Gastroesophageal sphincter (tissue), 4 donors: ENCODE data around the gene OSBPL1A. TPM values are rescaled to one million over a fixed set of nuclear protein-coding genes. Genes with fewer than 3 reads are reported as not detected.

ENCODE experiments used
- ATAC-seq: fragments of 150-250 bp; one replicate; pipeline ENCODE4 v1.9.1; 2016; ENCODE audit warnings: mild to moderate bottlenecking, moderate library complexity
- H3K27ac ChIP-seq, 4 donors: fragments of 200-600 bp; sonication (generic) in 3 of 4; 1 replicate in 3 of 4; 2 replicates in 1 of 4; pipeline ENCODE4 v1.5.1; 2016 to 2019
- H3K27me3 ChIP-seq: fragments of 200-600 bp; sonication (generic); one replicate; pipeline ENCODE4 v1.5.1; 2019
- H3K36me3 ChIP-seq, 2 donors: fragments of 200-600 bp; sonication (generic); one replicate each; pipeline ENCODE4 v1.5.1; 2019; ENCODE audit warnings: control low read depth in 1 of 2
- H3K4me1 ChIP-seq, 3 donors: fragments of 200-600 bp; sonication (generic); 1 replicate in 2 of 3; 2 replicates in 1 of 3; pipeline ENCODE4 v1.5.1; 2016 to 2019; ENCODE audit warnings: control low read depth in 2 of 3
- H3K4me3 ChIP-seq, 2 donors: fragments of 200-600 bp; sonication (generic); one replicate each; pipeline ENCODE4 v1.5.1; 2019; ENCODE audit warnings: mild to moderate bottlenecking in 1 of 2, moderate library complexity in 1 of 2
- H3K9me3 ChIP-seq, 3 donors: fragments of 200-600 bp; sonication (generic); one replicate each; pipeline ENCODE4 v1.5.1; 2017 to 2019; ENCODE audit warnings: control low read depth in 2 of 3
- CTCF ChIP-seq, 4 experiments: fragments of 200-600 bp in 2 of 4; fragments of 450-650 bp in 2 of 4; sonication (generic) in 1 of 4; IDR thresholded peaks; one replicate each; pipeline ENCODE4 v1.5.1; 2017 to 2019; ENCODE audit warnings: antibody characterized with exemption in 4 of 4, mild to moderate bottlenecking in 2 of 4, moderate library complexity in 2 of 4
- EP300 ChIP-seq: sonication (generic); formaldehyde crosslinking; IDR thresholded peaks from one replicate; pipeline ENCODE4 v1.6.1; 2017; ENCODE audit warnings: antibody characterized with exemption, mild to moderate bottlenecking
- POLR2A ChIP-seq, 2 donors: fragments of 450-650 bp; IDR thresholded peaks; one replicate each; pipeline ENCODE4 v1.6.1; 2017; ENCODE audit warnings: antibody characterized with exemption in 2 of 2, mild to moderate bottlenecking in 2 of 2, moderate library complexity in 1 of 2
- POLR2AphosphoS5 ChIP-seq: sonication (generic); formaldehyde crosslinking; IDR thresholded peaks from one replicate; pipeline ENCODE4 v1.6.1; 2017; ENCODE audit warnings: antibody characterized with exemption
- WGBS, 2 donors: methylation state at CpG; one replicate each; pipeline ENCODE4 v1.1.5; 2018; ENCODE audit warnings: low coverage in 1 of 2; 5-methylcytosine and 5-hydroxymethylcytosine counted together
- total RNA-seq, 4 donors: library from RNA; depleted of rRNA; stranded (reverse); fragments of >200 nt; gene quantifications; one replicate each; pipeline ENCODE4 v1.1.0, GENCODE V29; 2016

OSBPL1A gene
- total RNA-seq, 4 donors from 2014 or later = 97.1 to 120 (median 116) TPM

- TF ChIP-seq CTCF (IDR thresholded peaks at IDR 0.05) (no peak), POLR2A (IDR thresholded peaks at IDR 0.05) (no peak)
- H3K9me3 ChIP-seq = no peaks in the 10 kb centered on the region
- H3K27me3 ChIP-seq = no peaks in the 10 kb centered on the region
- no peak overlapping the region for H3K4me3 ChIP-seq
- H3K36me3 ChIP-seq = peaks cover 6 to 82% of the 10 kb centered on the region in 2 donors
- no peak overlapping the region for H3K27ac ChIP-seq
- 53 to 66% methylated on average over 2 to 8 of the region's 8 CpGs for WGBS, 2 donors
- ATAC-seq = no peak
- no peaks in the 10 kb centered on the region for H3K4me1 ChIP-seq
Measured at GRCh38 chr18:24170360-24170759, 227.3 kb downstream of the OSBPL1A start.

GRCh38 chr18:24168496-24168895 lies 229.1 kb downstream of the OSBPL1A start:
- Histone ChIP-seq H3K9me3 (no peaks in the 10 kb centered on the region), H3K4me1 (no peaks in the 10 kb centered on the region), H3K36me3 (peaks cover 6 to 86% of the 10 kb centered on the region in 2 donors), H3K27ac (no peak overlapping the region), H3K4me3 (no peak overlapping the region), H3K27me3 (no peaks in the 10 kb centered on the region)
- TF ChIP-seq EP300 = no peak
- no peak for TF ChIP-seq POLR2AphosphoS5
- TF ChIP-seq CTCF (IDR thresholded peaks at IDR 0.05) = no peak
- no peak for TF ChIP-seq POLR2A (IDR thresholded peaks at IDR 0.05)
- no peak for ATAC-seq
- 73 to 91% methylated on average over 7 of the region's 7 CpGs for WGBS, 2 donors

GRCh38 chr18:24161304-24161703 lies 236.3 kb downstream of the OSBPL1A start:
- TF ChIP-seq CTCF (IDR thresholded peaks at IDR 0.05) (no peak), POLR2A (IDR thresholded peaks at IDR 0.05) (no peak)
- no peak for ATAC-seq

GRCh38 chr18:24160086-24160485 lies 237.5 kb downstream of the OSBPL1A start:
- Histone ChIP-seq H3K4me1 (no peaks in the 10 kb centered on the region), H3K4me3 (no peak overlapping the region), H3K27me3 (no peaks in the 10 kb centered on the region), H3K27ac (no peak overlapping the region), H3K9me3 (no peaks in the 10 kb centered on the region), H3K36me3 (peaks cover 3 to 100% of the 10 kb centered on the region in 2 donors)
- 91 to 95% methylated on average over 4 to 5 of the region's 5 CpGs for WGBS, 2 donors
- TF ChIP-seq EP300 = no peak
- no peak for TF ChIP-seq POLR2AphosphoS5
- TF ChIP-seq POLR2A (IDR thresholded peaks at IDR 0.05) = no peak
- ATAC-seq = no peak

More at GRCh38 chr18:24161304-24161703, 236.3 kb downstream of the OSBPL1A start:
- H3K36me3 ChIP-seq = peaks cover 6 to 100% of the 10 kb centered on the region in 2 donors
- no peaks in the 10 kb centered on the region for H3K9me3 ChIP-seq
- H3K27ac ChIP-seq = no peak overlapping the region
- H3K4me3 ChIP-seq = no peak overlapping the region
- WGBS, 2 donors = 60 to 75% methylated on average over 2 of the region's 2 CpGs
- no peaks in the 10 kb centered on the region for H3K27me3 ChIP-seq
- H3K4me1 ChIP-seq = no peaks in the 10 kb centered on the region

GRCh38 chr18:24157855-24158254 lies 239.8 kb downstream of the OSBPL1A start:
- ATAC-seq = no peak
- TF ChIP-seq POLR2A (IDR thresholded peaks at IDR 0.05) = no peak
- TF ChIP-seq POLR2AphosphoS5 = no peak
- no peak for TF ChIP-seq CTCF (IDR thresholded peaks at IDR 0.05)
- TF ChIP-seq EP300 = no peak
- WGBS, 2 donors = 80% methylated on average over 2 to 3 of the region's 3 CpGs

More at GRCh38 chr18:24157855-24158254, 239.8 kb downstream of the OSBPL1A start:
- H3K27ac ChIP-seq = no peak overlapping the region
- H3K4me1 ChIP-seq = no peaks in the 10 kb centered on the region
- no peaks in the 10 kb centered on the region for H3K27me3 ChIP-seq
- H3K4me3 ChIP-seq = no peak overlapping the region
- H3K36me3 ChIP-seq = peaks cover 0 to 84% of the 10 kb centered on the region in 2 donors
- H3K9me3 ChIP-seq = no peaks in the 10 kb centered on the region
